Measurements from ENCODE around the gene CDKN2AIP. TPM values are rescaled to one million over a fixed set of nuclear protein-coding genes. Genes with fewer than 3 reads are reported as not detected.

The CDKN2AIP gene
- total and polyA plus RNA-seq, 7 experiments from 2014 or later, result 24.9 to 58.2 (median 44.4) TPM

- Mint-ChIP-seq H3K36me3 (peaks cover 0 to 24% (median 8%) of the 10 kb centered on the region in 5 donors), H3K27ac (no peak overlapping the region), H3K4me3 (no peak overlapping the region), H3K27me3 (peaks cover 0 to 10% (median 0%) of the 10 kb centered on the region in 5 donors), H3K4me1 (peaks cover 0 to 2% (median under 1%) of the 10 kb centered on the region in 7 donors), H3K9me3 (peaks cover 0 to 6% (median 0%) of the 10 kb centered on the region in 11 donors)
- ATAC-seq (no peak), DNase-seq (no peak)
- no peaks in the 10 kb centered on the region for H3K4me1 ChIP-seq (ENCODE audit: control insufficient read depth in 2 of 2, insufficient read depth in 2 of 2, low read length in 2 of 2)
- no peak overlapping the region for H3K27ac ChIP-seq (ENCODE audit: low read depth, low read length)
- intact Hi-C loops (cut with micrococcal nuclease), result no loop called here
- H3K27me3 ChIP-seq (ENCODE audit: control insufficient read depth in 2 of 2, insufficient read depth in 2 of 2, low read length in 2 of 2), result no peaks in the 10 kb centered on the region
- CTCF ChIA-PET, result no interaction called here
- no peaks in the 10 kb centered on the region for H3K9me3 ChIP-seq (ENCODE audit: control insufficient read depth in 2 of 3, low read length in 3 of 3)
- no peaks in the 10 kb centered on the region for H3K36me3 ChIP-seq (ENCODE audit: control insufficient read depth in 2 of 3, insufficient read depth in 3 of 3, low read length in 3 of 3)
- no peak overlapping the region for H3K4me3 ChIP-seq (ENCODE audit: low read length)
- POLR2A ChIA-PET, result no interaction called here
These were observed 22.8 kb downstream of the CDKN2AIP start for GRCh38 chr4:183467246-183467645.

GRCh38 chr4:183468210-183469095 is 24.0 kb downstream of the CDKN2AIP start:
- DNase-seq (no peak), ATAC-seq (no peak)
- Histone ChIP-seq H3K4me3 (ENCODE audit: low read length) (no peak overlapping the region), H3K9me3 (ENCODE audit: control insufficient read depth in 2 of 3, low read length in 3 of 3) (no peaks in the 10 kb centered on the region), H3K4me1 (ENCODE audit: control insufficient read depth in 2 of 2, insufficient read depth in 2 of 2, low read length in 2 of 2) (no peaks in the 10 kb centered on the region), H3K27ac (ENCODE audit: low read depth, low read length) (no peak overlapping the region), H3K36me3 (ENCODE audit: control insufficient read depth in 2 of 3, insufficient read depth in 3 of 3, low read length in 3 of 3) (no peaks in the 10 kb centered on the region), H3K27me3 (ENCODE audit: control insufficient read depth in 2 of 2, insufficient read depth in 2 of 2, low read length in 2 of 2) (no peaks in the 10 kb centered on the region)
- H3K27me3 Mint-ChIP-seq, result peaks cover 0 to 10% (median 0%) of the 10 kb centered on the region in 5 donors
- POLR2A ChIA-PET, result interaction anchor here (0.6 kb wide), 1 partner anchor 169 kb away, joined by 3 read pairs; no protein-coding TSS in a partner anchor
- H3K9me3 Mint-ChIP-seq, result peaks cover 0 to 4% (median 0%) of the 10 kb centered on the region in 11 donors
- H3K4me1 Mint-ChIP-seq, result peaks cover 0 to 9% (median 5%) of the 10 kb centered on the region in 7 donors
- no peak overlapping the region for H3K27ac Mint-ChIP-seq
- H3K4me3 Mint-ChIP-seq, result no peak overlapping the region
- H3K36me3 Mint-ChIP-seq, result peaks cover 0 to 24% (median 7%) of the 10 kb centered on the region in 5 donors
- intact Hi-C loops (cut with micrococcal nuclease), result no loop called here
- CTCF ChIA-PET, result no interaction called here

- ATAC-seq (no peak), DNase-seq (no peak)
- CTCF ChIA-PET, result interaction anchor here (1.1 kb wide), 1 partner anchor 779 kb away, joined by 3 read pairs; no protein-coding TSS in a partner anchor
- intact Hi-C loops (cut with micrococcal nuclease), result no loop called here
- Mint-ChIP-seq H3K36me3 (peaks cover 0 to 18% (median 4%) of the 10 kb centered on the region in 5 donors), H3K27ac (no peak overlapping the region), H3K4me3 (no peak overlapping the region), H3K4me1 (peaks cover 0 to 9% (median 5%) of the 10 kb centered on the region in 7 donors), H3K9me3 (peaks cover 0 to 3% (median 0%) of the 10 kb centered on the region in 11 donors), H3K27me3 (peaks cover 0 to 10% (median 0%) of the 10 kb centered on the region in 5 donors)
- POLR2A ChIA-PET, result no interaction called here
- Histone ChIP-seq H3K9me3 (ENCODE audit: control insufficient read depth in 2 of 3, low read length in 3 of 3) (no peaks in the 10 kb centered on the region), H3K27me3 (ENCODE audit: control insufficient read depth in 2 of 2, insufficient read depth in 2 of 2, low read length in 2 of 2) (no peaks in the 10 kb centered on the region), H3K36me3 (ENCODE audit: control insufficient read depth in 2 of 3, insufficient read depth in 3 of 3, low read length in 3 of 3) (no peaks in the 10 kb centered on the region), H3K4me1 (ENCODE audit: control insufficient read depth in 2 of 2, insufficient read depth in 2 of 2, low read length in 2 of 2) (no peaks in the 10 kb centered on the region), H3K27ac (ENCODE audit: low read depth, low read length) (no peak overlapping the region), H3K4me3 (ENCODE audit: low read length) (no peak overlapping the region)
These were observed 24.8 kb downstream of the CDKN2AIP start for GRCh38 chr4:183469285-183469684.

- Histone ChIP-seq H3K4me3 (ENCODE audit: low read length) (no peak overlapping the region), H3K36me3 (ENCODE audit: control insufficient read depth in 2 of 3, insufficient read depth in 3 of 3, low read length in 3 of 3) (no peaks in the 10 kb centered on the region), H3K4me1 (ENCODE audit: control insufficient read depth in 2 of 2, insufficient read depth in 2 of 2, low read length in 2 of 2) (no peaks in the 10 kb centered on the region), H3K27ac (ENCODE audit: low read depth, low read length) (no peak overlapping the region), H3K27me3 (ENCODE audit: control insufficient read depth in 2 of 2, insufficient read depth in 2 of 2, low read length in 2 of 2) (no peaks in the 10 kb centered on the region), H3K9me3 (ENCODE audit: control insufficient read depth in 2 of 3, low read length in 3 of 3) (no peaks in the 10 kb centered on the region)
- Mint-ChIP-seq H3K27me3 (peaks cover 0 to 10% (median 0%) of the 10 kb centered on the region in 5 donors), H3K4me3 (no peak overlapping the region), H3K27ac (no peak overlapping the region), H3K4me1 (peaks cover 0 to 9% (median 5%) of the 10 kb centered on the region in 7 donors), H3K36me3 (peaks cover 0 to 17% (median 3%) of the 10 kb centered on the region in 5 donors), H3K9me3 (peaks cover 0 to 3% (median 0%) of the 10 kb centered on the region in 11 donors)
- ChIA-PET CTCF (interaction anchor here (0.7 to 2.6 kb wide), 5 partner anchors 9 to 778 kb away, joined by 3 to 8 read pairs (median 4); no protein-coding TSS in a partner anchor), POLR2A (interaction anchor here (0.7 kb wide), 1 partner anchor 188 kb away, joined by 3 read pairs; no protein-coding TSS in a partner anchor)
- intact Hi-C loops (cut with micrococcal nuclease), result loop anchor here (5.0 to 10.0 kb wide), 3 partner anchors 365 to 697 kb away; no protein-coding TSS in a partner anchor
- no peak for DNase-seq
- ATAC-seq, result no peak
These were observed 25.5 kb downstream of the CDKN2AIP start for GRCh38 chr4:183469936-183470335.

GRCh38 chr4:183470821-183471220 is 26.4 kb downstream of the CDKN2AIP start:
- ChIA-PET POLR2A (no interaction called here), CTCF (interaction anchor here (0.7 to 2.6 kb wide), 4 partner anchors 44 to 216 kb away, joined by 3 to 8 read pairs (median 4); no protein-coding TSS in a partner anchor)
- Histone ChIP-seq H3K9me3 (ENCODE audit: control insufficient read depth in 2 of 3, low read length in 3 of 3) (no peaks in the 10 kb centered on the region), H3K27me3 (ENCODE audit: control insufficient read depth in 2 of 2, insufficient read depth in 2 of 2, low read length in 2 of 2) (no peaks in the 10 kb centered on the region), H3K4me3 (ENCODE audit: low read length) (no peak overlapping the region), H3K4me1 (ENCODE audit: control insufficient read depth in 2 of 2, insufficient read depth in 2 of 2, low read length in 2 of 2) (no peaks in the 10 kb centered on the region), H3K36me3 (ENCODE audit: control insufficient read depth in 2 of 3, insufficient read depth in 3 of 3, low read length in 3 of 3) (no peaks in the 10 kb centered on the region), H3K27ac (ENCODE audit: low read depth, low read length) (no peak overlapping the region)
- intact Hi-C loops (cut with micrococcal nuclease), result loop anchor here (5.0 to 10.0 kb wide), 3 partner anchors 364 to 696 kb away; no protein-coding TSS in a partner anchor
- Mint-ChIP-seq H3K4me1 (peaks cover 0 to 9% (median 5%) of the 10 kb centered on the region in 7 donors), H3K27ac (no peak overlapping the region), H3K9me3 (peaks cover 0 to 3% (median 0%) of the 10 kb centered on the region in 11 donors), H3K4me3 (no peak overlapping the region), H3K27me3 (peaks cover 0 to 10% (median 0%) of the 10 kb centered on the region in 5 donors), H3K36me3 (peaks cover 0 to 17% (median 3%) of the 10 kb centered on the region in 5 donors)
- ATAC-seq, result no peak
- no peak for DNase-seq

GRCh38 chr4:183471946-183472708 is 27.7 kb downstream of the CDKN2AIP start:
- Mint-ChIP-seq H3K4me3 (peak overlapping the region in 1 of 10 donors; percentile 8), H3K27ac (no peak overlapping the region), H3K36me3 (peaks cover 0 to 12% (median 3%) of the 10 kb centered on the region in 5 donors), H3K27me3 (peaks cover 0 to 10% (median 0%) of the 10 kb centered on the region in 5 donors), H3K4me1 (peaks cover 0 to 9% (median 5%) of the 10 kb centered on the region in 7 donors), H3K9me3 (peaks cover 0 to 3% (median 0%) of the 10 kb centered on the region in 11 donors)
- Histone ChIP-seq H3K4me3 (ENCODE audit: low read length) (no peak overlapping the region), H3K27me3 (ENCODE audit: control insufficient read depth in 2 of 2, insufficient read depth in 2 of 2, low read length in 2 of 2) (no peaks in the 10 kb centered on the region), H3K36me3 (ENCODE audit: control insufficient read depth in 2 of 3, insufficient read depth in 3 of 3, low read length in 3 of 3) (no peaks in the 10 kb centered on the region), H3K4me1 (ENCODE audit: control insufficient read depth in 2 of 2, insufficient read depth in 2 of 2, low read length in 2 of 2) (no peaks in the 10 kb centered on the region), H3K9me3 (ENCODE audit: control insufficient read depth in 2 of 3, low read length in 3 of 3) (no peaks in the 10 kb centered on the region), H3K27ac (ENCODE audit: low read depth, low read length) (no peak overlapping the region)
- ChIA-PET POLR2A (no interaction called here), CTCF (interaction anchor here (2.6 kb wide), 1 partner anchor 129 kb away, joined by 8 read pairs; no protein-coding TSS in a partner anchor)
- DNase-seq, result peak; percentile 51 to 81 (median 71)
- ATAC-seq, result peak; percentile 89
- intact Hi-C loops (cut with micrococcal nuclease), result loop anchor here (1.0 to 10.0 kb wide), 12 partner anchors 27 to 779 kb away; partner anchors contain the start of genes CDKN2AIP (in 1 of the 2), RWDD4 (in 1 of the 2) and TRAPPC11 (in 1 of the 2)

Data from naive thymus-derived CD4-positive, alpha-beta T cell (primary cell).